Prostate gland (tissue), 2 donors: ENCODE data around the gene ARHGEF4. TPM values are rescaled to one million over a fixed set of nuclear protein-coding genes. Genes with fewer than 3 reads are reported as not detected.

ENCODE experiments used
- DNase-seq: peaks from one replicate; pipeline ENCODE4 v3.0.0-alpha.2; 2019; ENCODE audit warnings: low spot score
- H3K27ac ChIP-seq, 2 donors: fragments of 200-600 bp; sonication (generic); 2 replicates each; pipeline ENCODE4 v1.5.1; 2017 to 2019
- H3K27me3 ChIP-seq: fragments of 200-600 bp; sonication (generic); replicated peaks from 2 replicates; pipeline ENCODE4 v1.5.1; 2019; ENCODE audit not compliant: insufficient read depth
- H3K36me3 ChIP-seq, 2 donors: fragments of 200-600 bp; sonication (generic); 1 replicate in 1 of 2; 2 replicates in 1 of 2; pipeline versions ENCODE4 v1.5.1 to v1.8.1; 2017 to 2019
- H3K4me1 ChIP-seq: fragments of 200-600 bp; sonication (generic); replicated peaks from 2 replicates; pipeline ENCODE4 v1.5.1; 2019
- H3K4me3 ChIP-seq, 2 donors: fragments of 200-600 bp; sonication (generic); 2 replicates each; pipeline ENCODE4 v1.5.1; 2017 to 2019
- H3K9me3 ChIP-seq: fragments of 200-600 bp; sonication (generic); 2 replicates; pipeline ENCODE4 v1.5.1; 2017
- POLR2A ChIP-seq: fragments of 450-650 bp; IDR thresholded peaks from one replicate; pipeline ENCODE4 v1.6.1; 2016; ENCODE audit warnings: antibody characterized with exemption, mild to moderate bottlenecking
- POLR2AphosphoS5 ChIP-seq: sonication (generic); formaldehyde crosslinking; IDR thresholded peaks from one replicate; pipeline ENCODE4 v1.6.1; 2017; ENCODE audit warnings: antibody characterized with exemption
- WGBS: methylation state at CpG from one replicate; pipeline ENCODE4 v1.1.5; 2018; 5-methylcytosine and 5-hydroxymethylcytosine counted together
- intact Hi-C: fragments of 100-400 bp; cut with DNase I; formaldehyde crosslinking; loops from one replicate; pipeline ENCODE4 v1.14.2; 2022
- total RNA-seq, 2 donors: library from RNA; depleted of rRNA; stranded (reverse); fragments of >200 nt; gene quantifications; one replicate each; pipeline ENCODE4 v1.1.0, GENCODE V29; 2016
- TF ChIP-seq, protein P1 (sequence below), 4 experiments: fragments of 200-600 bp in 2 of 4; fragments of 450-650 bp in 2 of 4; sonication (generic) in 2 of 4; IDR thresholded peaks; 1 replicate in 3 of 4; 2 replicates in 1 of 4; pipeline ENCODE4 v1.5.1; 2016 to 2019; ENCODE audit warnings: antibody characterized with exemption in 4 of 4, mild to moderate bottlenecking in 2 of 4, moderate library complexity in 2 of 4

The ARHGEF4 gene
- total RNA-seq, 2 donors from 2014 or later = 9.6 to 56.0 TPM

DNA sequence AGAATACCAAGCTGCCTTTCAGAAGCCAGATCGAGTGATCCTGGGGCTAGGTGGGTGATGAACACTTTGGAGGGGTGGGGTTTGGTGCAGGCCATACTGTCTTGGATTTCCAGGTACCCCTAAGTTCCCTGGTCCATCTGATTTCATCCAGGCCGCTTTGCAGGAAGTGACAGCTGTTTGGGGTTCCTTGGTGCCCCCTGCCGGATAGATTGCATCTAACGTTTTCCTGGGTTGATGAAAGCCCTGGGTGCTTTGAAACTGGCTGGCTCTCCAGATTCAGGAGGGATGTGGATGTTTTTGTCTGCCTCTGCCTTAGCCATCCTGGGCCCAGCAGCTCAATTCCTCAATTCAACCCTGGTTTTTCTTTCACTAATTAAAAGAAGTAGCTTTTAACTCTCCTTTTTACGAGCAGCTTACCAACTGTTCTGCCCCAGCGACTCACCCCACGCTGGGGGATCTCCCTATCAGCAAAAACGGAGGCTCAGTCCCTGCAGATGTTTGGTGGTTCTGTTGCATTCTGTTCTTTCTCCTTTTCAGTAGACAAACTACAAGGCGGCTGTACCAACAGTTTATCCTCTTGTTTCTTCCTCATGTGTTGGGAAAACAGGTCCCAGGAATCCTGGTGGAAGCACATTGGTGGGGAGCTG, 37.1 kb downstream of the ARHGEF4 start:
- H3K27me3 ChIP-seq = no peaks in the 10 kb centered on the region
- H3K4me3 ChIP-seq = no peak overlapping the region
- no peaks in the 10 kb centered on the region for H3K4me1 ChIP-seq
- DNase-seq = peak; percentile 64
- no peak overlapping the region for H3K27ac ChIP-seq
- no peaks in the 10 kb centered on the region for H3K36me3 ChIP-seq
- TF ChIP-seq POLR2A (no peak), POLR2AphosphoS5 (peak; percentile 31)
- TF ChIP-seq, protein P1, sequence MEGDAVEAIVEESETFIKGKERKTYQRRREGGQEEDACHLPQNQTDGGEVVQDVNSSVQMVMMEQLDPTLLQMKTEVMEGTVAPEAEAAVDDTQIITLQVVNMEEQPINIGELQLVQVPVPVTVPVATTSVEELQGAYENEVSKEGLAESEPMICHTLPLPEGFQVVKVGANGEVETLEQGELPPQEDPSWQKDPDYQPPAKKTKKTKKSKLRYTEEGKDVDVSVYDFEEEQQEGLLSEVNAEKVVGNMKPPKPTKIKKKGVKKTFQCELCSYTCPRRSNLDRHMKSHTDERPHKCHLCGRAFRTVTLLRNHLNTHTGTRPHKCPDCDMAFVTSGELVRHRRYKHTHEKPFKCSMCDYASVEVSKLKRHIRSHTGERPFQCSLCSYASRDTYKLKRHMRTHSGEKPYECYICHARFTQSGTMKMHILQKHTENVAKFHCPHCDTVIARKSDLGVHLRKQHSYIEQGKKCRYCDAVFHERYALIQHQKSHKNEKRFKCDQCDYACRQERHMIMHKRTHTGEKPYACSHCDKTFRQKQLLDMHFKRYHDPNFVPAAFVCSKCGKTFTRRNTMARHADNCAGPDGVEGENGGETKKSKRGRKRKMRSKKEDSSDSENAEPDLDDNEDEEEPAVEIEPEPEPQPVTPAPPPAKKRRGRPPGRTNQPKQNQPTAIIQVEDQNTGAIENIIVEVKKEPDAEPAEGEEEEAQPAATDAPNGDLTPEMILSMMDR (IDR thresholded peaks at IDR 0.05) = peak in 3 of 4 experiments; percentile 52 to 68 (median 60)
- 36% methylated on average over 9 of the region's 9 CpGs for WGBS
- intact Hi-C loops = loop anchor here (1.0 kb wide), 1 partner anchor 76 kb away; no protein-coding TSS in a partner anchor
- H3K9me3 ChIP-seq = no peaks in the 10 kb centered on the region

DNA sequence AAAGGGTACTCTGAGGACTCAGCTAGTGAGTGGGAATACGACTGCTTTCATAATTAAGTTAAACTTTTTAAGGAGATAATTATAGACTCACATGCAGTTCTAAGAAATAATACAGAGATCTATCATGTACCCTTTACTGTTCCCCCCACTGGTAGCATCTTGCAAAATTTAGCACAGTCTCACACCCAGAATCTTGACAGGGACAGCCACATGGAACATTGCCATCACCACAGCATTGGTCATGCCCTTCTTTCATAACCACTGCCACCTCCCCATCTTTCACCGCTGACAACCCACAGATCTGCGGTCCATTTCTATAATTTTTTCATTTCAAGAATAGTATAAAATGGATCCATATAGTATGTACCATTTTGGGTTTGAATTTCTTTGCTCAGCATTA, 37.8 kb downstream of the ARHGEF4 start:
- no peaks in the 10 kb centered on the region for H3K27me3 ChIP-seq
- no peak overlapping the region for H3K27ac ChIP-seq
- H3K36me3 ChIP-seq = no peaks in the 10 kb centered on the region
- DNase-seq = no peak
- no peaks in the 10 kb centered on the region for H3K9me3 ChIP-seq
- WGBS = 86% methylated on average over 3 of the region's 3 CpGs
- no peaks in the 10 kb centered on the region for H3K4me1 ChIP-seq
- no peak overlapping the region for H3K4me3 ChIP-seq
- TF ChIP-seq POLR2AphosphoS5 = no peak
- TF ChIP-seq, protein P1 (IDR thresholded peaks at IDR 0.05) = no peak
- TF ChIP-seq POLR2A = no peak
- intact Hi-C loops = no loop called here

DNA sequence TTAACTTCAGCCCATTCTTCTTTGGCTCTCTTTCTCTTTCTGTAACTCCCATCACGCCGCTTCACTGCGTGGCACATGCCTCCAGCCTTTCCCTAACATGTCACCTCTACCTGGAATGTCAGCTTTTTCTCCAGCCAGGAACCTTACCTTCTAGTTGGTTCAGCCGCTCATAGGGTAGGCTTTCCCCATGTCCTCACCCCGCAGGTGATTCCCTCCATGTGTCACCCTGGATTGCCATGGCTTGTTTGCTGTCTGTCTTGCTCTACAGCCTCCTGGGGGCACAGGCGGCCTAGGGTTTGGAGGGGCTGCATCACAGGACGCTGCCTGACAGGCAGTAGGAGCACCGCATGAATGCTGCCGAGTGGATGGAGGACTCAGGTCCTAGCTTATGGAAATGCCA, 39.2 kb downstream of the ARHGEF4 start:
- no peak overlapping the region for H3K4me3 ChIP-seq
- H3K4me1 ChIP-seq = no peaks in the 10 kb centered on the region
- H3K27me3 ChIP-seq = no peaks in the 10 kb centered on the region
- intact Hi-C loops = no loop called here
- no peak for DNase-seq
- 93% methylated on average over 9 of the region's 9 CpGs for WGBS
- H3K36me3 ChIP-seq = no peaks in the 10 kb centered on the region
- H3K9me3 ChIP-seq = no peaks in the 10 kb centered on the region
- no peak overlapping the region for H3K27ac ChIP-seq
- no peak for TF ChIP-seq POLR2A
- TF ChIP-seq, protein P1 (IDR thresholded peaks at IDR 0.05) = no peak
- no peak for TF ChIP-seq POLR2AphosphoS5

DNA sequence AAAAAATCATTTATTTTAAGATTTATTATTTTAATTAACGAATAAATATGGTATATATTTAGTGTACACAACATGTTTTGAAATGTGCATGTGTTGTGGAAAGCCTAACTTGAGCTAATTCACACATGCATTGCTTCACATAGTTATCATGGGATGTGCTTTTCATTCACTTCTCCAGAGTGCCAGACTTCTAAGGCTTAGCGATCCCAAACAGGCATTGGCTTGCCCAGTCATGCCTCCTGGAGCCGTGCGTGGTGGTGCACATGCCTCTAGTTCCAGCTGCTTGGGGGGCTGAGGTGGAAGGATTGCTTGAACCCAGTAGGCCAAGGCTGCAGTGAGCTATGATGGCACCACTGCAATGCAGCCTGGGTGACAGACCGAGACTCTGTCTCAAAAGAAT, 40.5 kb downstream of the ARHGEF4 start:
- Histone ChIP-seq H3K27me3 (no peaks in the 10 kb centered on the region), H3K4me1 (no peaks in the 10 kb centered on the region), H3K4me3 (no peak overlapping the region), H3K27ac (no peak overlapping the region), H3K9me3 (no peaks in the 10 kb centered on the region), H3K36me3 (no peaks in the 10 kb centered on the region)
- no peak for DNase-seq
- TF ChIP-seq POLR2A = no peak
- TF ChIP-seq, protein P1 (IDR thresholded peaks at IDR 0.05) = no peak
- no peak for TF ChIP-seq POLR2AphosphoS5
- WGBS = 48% methylated on average over 5 of the region's 5 CpGs
- intact Hi-C loops = no loop called here

DNA sequence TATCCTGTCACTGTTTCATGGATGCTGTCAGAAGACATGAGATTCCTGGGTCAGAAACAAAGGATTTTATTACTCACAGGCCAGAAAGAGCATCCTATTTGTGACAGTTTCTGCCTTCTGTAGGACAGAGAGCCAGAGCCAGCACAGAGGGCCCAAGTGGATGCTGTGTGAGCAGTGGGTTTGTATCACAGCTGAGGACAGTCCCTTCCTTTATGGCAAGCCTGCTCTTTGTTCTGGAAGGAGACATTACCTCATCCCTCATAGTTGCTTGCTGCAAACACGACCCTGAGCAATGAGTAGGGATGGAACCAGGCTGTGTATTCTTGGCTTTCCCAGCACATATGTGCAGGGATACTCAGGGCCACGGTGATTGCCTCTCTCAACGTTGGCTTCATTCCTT, 41.6 kb downstream of the ARHGEF4 start:
- Histone ChIP-seq H3K36me3 (no peaks in the 10 kb centered on the region), H3K9me3 (no peaks in the 10 kb centered on the region), H3K27ac (no peak overlapping the region), H3K27me3 (no peaks in the 10 kb centered on the region), H3K4me3 (no peak overlapping the region), H3K4me1 (no peaks in the 10 kb centered on the region)
- no peak for DNase-seq
- WGBS = 79% methylated on average over 3 of the region's 3 CpGs
- TF ChIP-seq POLR2AphosphoS5 (no peak), POLR2A (no peak)
- TF ChIP-seq, protein P1 (IDR thresholded peaks at IDR 0.05) = no peak
- intact Hi-C loops = no loop called here
